Jurkat, Clone E6-1 (cell line): ENCODE data around the gene CUZD1. TPM values are rescaled to one million over a fixed set of nuclear protein-coding genes. Genes with fewer than 3 reads are reported as not detected.
"Not testable (repeated sequence)": the region's sequence is repeated elsewhere in the genome, so short reads cannot be mapped to it uniquely, and the experiment has no call there.

Experiments
- DNase-seq: peaks from one replicate; pipeline ENCODE4 v3.0.0-alpha.2; 2011; ENCODE audit warnings: low read depth, low spot score
- H3K4me3 ChIP-seq: 2 replicates; pipeline ENCODE4 v1.5.1; 2011; ENCODE audit warnings: mild to moderate bottlenecking, low read length, control low read depth, moderate library complexity
- polyA plus RNA-seq: library from polyadenylated mRNA; unstranded; fragments of >200 nt; gene quantifications from one replicate; pipeline ENCODE4 v1.2.1, GENCODE V29; 2012; ENCODE audit warnings: missing spikeins; ENCODE audit not compliant: insufficient read length, insufficient read depth

The CUZD1 gene, protein sequence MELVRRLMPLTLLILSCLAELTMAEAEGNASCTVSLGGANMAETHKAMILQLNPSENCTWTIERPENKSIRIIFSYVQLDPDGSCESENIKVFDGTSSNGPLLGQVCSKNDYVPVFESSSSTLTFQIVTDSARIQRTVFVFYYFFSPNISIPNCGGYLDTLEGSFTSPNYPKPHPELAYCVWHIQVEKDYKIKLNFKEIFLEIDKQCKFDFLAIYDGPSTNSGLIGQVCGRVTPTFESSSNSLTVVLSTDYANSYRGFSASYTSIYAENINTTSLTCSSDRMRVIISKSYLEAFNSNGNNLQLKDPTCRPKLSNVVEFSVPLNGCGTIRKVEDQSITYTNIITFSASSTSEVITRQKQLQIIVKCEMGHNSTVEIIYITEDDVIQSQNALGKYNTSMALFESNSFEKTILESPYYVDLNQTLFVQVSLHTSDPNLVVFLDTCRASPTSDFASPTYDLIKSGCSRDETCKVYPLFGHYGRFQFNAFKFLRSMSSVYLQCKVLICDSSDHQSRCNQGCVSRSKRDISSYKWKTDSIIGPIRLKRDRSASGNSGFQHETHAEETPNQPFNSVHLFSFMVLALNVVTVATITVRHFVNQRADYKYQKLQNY
- 1.5 TPM for polyA plus RNA-seq

- no peak within 1 kb of the TSS for H3K4me3 ChIP-seq
- DNase-seq = no peak
These were observed at the start of gene CUZD1 for GRCh38 chr10:122845783-122846332. Gene CUZD1 (minus strand): TSS chr10:122845857. CDS start chr10:122845843, 14 bp downstream.

DNA sequence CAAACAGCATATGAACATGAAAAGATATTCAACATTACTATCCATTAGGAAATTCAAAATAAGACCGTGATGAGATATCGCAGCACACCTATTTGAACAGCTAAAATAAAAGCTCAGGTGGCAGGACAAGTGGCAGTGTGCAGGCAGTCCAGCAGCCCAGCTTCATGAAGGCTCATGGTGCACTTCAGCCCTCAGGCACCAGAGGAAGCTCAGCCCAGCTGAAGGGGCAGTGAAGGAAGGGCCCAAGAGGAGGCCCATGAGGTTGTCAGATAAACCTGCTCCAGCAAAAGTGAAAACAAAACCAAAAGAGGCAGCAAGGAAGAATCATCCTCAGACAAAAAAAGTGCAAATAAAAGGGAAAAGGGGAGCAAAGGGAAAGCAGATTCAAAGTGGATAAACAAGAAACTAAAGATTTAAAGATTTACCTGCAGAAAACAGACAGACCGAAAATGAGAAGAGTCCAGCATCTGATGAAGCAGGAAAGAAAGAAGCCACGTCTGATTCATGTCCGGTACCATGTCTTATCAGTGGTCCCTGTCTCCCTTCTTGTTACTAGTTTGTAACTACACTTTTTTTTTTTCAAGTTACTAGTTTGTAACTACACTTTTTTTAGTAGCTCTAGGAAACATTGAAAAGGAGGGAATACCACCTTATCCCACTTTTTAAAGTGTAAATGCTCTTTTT, 48.7 kb upstream of the CUZD1 start:
- H3K4me3 ChIP-seq = no peak overlapping the region
- DNase-seq = no peak

- H3K4me3 ChIP-seq = no peak overlapping the region
These were observed 38.5 kb upstream of the CUZD1 start for GRCh38 chr10:122884166-122884565.

GRCh38 chr10:122882766-122883165, 37.1 kb upstream of the CUZD1 start:
- no peak for DNase-seq
- H3K4me3 ChIP-seq = no peak overlapping the region

More at GRCh38 chr10:122884166-122884565, 38.5 kb upstream of the CUZD1 start:
- no peak for DNase-seq

GRCh38 chr10:122879339-122880273, 33.9 kb upstream of the CUZD1 start, which contains the start of gene FAM24B:
Gene FAM24B (minus strand): TSS chr10:122879581. CDS start chr10:122850515, 29,066 bp downstream.
- peak; percentile 97 for DNase-seq
- peak within 1 kb of the TSS; percentile 91 for H3K4me3 ChIP-seq

DNA sequence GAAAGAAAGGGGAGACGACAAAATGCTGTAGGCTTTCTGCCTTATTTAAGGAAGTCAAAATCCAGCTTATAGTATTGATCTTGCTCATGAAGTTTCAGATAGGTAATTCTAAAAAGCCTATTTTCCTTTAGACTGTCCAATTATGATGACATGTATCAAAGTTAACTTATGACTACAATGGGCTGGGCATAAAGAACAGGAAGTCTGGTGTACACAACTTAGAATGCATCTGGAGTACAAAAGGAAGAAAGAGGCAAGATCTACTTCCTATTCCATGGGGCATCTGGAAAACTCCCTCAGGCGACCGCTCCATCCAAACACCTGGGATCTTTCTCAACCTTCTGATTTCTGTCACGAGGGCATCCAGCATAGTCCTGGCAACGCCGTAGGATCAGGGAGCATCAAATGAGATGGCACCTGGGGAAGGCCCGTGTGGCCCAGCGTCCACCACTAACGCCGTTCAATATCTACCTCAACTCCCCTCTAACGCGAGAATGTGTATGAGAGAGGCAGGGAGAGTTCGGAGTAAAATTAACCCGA, 33.2 kb upstream of the CUZD1 start:
- DNase-seq = peak; percentile 32

DNA sequence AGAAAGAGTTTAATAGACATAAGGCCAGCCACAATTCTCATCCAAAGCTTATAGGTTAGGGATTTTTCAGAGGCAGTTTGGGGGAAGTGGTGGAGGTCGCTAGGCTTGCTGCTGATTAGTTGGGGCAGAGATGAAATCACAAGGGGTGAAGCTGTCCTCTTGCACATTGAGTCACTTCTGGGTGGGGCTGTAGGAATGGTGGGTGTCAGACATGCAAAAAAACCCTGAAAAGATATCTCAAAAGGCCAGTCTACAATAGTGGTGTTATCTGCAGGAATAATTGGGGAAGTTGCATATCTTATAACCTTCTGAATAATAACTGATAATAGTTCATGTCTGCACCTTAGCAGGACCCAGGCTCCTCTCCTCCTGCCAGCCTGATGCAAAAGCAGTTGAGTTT, 31.6 kb upstream of the CUZD1 start:
- no peak overlapping the region for H3K4me3 ChIP-seq
- no peak for DNase-seq

More for the DNA sequence above, 33.2 kb upstream of the CUZD1 start:
- H3K4me3 ChIP-seq = peak overlapping the region; percentile 91

GRCh38 chr10:122876467-122876855, 30.8 kb upstream of the CUZD1 start:
- no peak overlapping the region for H3K4me3 ChIP-seq

DNA sequence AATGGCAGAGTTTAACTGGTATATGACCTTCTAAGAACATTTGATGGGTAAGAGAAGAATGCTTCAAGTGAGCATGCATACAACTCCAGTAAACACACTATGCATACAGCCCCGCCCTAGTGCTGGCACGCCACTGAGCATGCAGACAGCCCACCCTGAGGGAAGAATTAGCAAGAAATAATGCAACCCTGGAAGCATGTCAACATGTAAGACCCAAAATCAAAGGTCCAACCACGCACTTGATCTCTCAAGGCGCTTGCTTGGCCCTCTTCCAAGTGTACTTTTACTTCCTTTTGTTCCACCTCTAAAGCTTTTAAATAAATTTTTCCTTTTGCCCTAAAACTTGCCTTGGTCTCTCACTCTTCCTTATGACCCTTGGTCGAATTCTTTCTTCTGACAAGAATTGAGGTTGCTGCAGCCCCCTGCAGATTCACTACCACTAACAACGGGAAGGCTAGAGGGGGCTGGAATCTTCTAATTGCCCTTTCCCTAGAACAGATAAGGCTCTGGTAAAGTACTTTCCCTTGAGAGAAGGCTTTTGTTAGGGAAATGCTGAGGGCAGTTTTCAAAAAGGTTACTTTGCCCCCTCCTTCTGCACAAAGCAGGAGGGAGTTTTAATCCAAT, 30.3 kb upstream of the CUZD1 start:
- no peak overlapping the region for H3K4me3 ChIP-seq
- DNase-seq = no peak

More at GRCh38 chr10:122876467-122876855, 30.8 kb upstream of the CUZD1 start:
- DNase-seq = no peak

DNA sequence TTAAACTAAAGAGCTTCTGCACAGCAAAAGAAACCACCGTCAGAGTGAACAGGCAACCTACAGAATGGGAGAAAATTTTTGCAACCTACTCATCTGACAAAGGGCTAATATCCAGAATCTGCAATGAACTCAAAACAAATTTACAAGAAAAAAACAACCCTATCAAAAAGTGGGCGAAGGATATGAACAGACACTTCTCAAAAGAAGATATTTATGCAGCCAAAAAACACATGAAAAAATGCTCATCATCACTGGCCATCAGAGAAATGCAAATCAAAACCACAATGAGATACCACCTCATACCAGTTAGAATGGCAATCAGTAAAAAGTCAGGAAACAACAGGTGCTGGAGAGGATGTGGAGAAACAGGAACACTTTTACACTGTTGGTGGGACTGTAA, 26.3 kb upstream of the CUZD1 start:
- DNase-seq, H3K4me3 ChIP-seq: not testable (repeated sequence)

DNA sequence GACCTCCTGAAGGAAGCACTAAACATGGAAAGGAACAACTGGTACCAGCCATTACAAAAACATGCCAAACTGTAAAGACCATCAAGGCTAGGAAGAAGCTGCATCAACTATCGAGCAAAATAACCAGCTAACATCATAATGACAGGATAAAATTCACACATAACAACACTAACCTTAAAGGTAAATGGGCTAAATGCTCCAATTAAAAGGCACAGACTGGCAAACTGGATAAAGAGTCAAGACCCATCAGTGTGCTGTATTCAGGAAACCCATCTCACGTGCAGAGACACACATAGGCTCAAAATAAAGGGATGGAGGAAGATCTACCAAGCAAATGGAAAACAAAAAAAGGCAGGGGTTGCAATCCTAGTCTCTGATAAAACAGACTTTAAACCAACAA, 23.1 kb upstream of the CUZD1 start:
- DNase-seq = not testable (repeated sequence)

DNA sequence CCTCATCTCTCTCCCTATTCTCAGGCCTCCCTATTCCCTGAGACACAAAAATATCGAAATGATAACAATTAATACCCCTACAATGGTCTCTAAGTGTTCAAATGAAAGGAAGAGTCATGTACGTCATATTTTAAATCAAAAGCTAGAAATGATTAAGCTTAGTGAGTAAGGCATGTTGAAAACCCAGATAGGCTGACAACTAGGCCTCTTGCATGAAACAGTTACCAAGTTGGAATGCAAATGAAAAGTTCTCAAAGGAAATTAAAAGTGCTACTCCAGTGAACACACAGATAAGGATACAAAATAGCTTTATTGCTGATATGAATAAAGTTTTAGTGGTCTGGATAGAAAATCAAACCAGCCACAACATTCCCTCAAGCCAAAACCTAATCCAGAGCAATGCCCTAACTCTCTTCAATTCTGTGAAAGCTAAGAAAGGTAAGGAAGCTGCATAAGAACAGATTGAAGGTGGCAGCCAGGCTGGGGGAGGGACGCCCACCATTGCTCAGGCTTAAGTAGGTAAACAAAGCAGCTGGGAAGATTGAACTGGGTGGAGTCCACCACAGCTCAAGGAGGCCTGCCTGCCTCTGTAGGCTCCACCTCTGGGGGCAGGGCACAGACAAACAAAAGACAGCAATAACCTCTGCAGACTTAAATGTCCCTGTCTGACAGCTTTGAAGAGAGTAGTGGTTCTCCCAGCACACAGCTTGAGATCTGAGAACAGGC, 21.3 kb upstream of the CUZD1 start:
- not testable (repeated sequence) for H3K4me3 ChIP-seq, DNase-seq

More for the DNA sequence above, 23.1 kb upstream of the CUZD1 start:
- H3K4me3 ChIP-seq = not testable (repeated sequence)

GRCh38 chr10:122864901-122865300, 19.2 kb upstream of the CUZD1 start:
- H3K4me3 ChIP-seq = no peak overlapping the region
- no peak for DNase-seq

GRCh38 chr10:122864194-122864592, 18.5 kb upstream of the CUZD1 start:
- DNase-seq = no peak
- no peak overlapping the region for H3K4me3 ChIP-seq

DNA sequence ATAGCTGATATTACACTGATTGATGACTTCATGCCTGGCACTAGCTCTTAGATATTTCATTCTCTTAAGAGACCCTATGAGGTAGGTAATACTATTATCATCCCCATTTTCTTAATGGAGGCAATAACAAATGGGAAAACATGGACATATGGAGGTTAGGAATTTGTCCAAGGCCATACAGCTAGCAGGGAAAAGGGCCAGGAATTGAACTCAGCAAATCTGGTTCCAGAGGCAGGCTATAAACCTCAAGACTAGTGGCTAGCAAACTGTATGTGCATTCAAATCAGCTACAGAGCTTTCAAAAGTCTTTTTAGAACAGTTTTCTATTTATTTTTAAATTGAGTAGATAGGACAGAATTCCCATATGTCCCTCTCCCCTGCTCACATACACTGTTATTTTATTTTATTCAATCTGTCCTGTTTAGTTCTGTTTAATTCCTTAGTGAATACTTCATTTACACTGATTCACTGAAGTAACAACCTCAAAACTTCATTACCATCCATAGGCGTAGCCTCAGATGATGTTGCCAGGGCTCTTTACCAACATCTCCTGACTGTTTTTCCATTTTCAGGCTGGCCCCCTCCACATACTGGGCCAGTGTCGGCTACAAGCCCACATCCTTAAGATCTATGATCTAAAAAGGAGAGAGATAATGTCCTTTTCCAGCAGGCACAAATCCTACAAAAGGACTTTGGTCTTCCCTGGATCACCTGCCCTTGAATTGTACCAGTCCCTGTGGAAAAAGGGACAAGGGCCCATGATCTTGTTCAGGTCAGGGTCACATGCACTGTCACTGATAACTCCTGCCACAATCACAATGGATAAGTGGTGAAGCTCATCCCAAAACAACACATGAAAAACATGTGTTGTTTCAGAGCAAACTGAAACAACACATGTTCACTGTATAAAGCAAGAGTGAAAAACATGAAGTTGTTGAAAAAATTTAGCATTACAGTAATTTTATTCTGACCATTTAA, 17.8 kb upstream of the CUZD1 start:
- DNase-seq = no peak
- H3K4me3 ChIP-seq = no peak overlapping the region

GRCh38 chr10:122861711-122862161, 16.1 kb upstream of the CUZD1 start:
- no peak for DNase-seq
- H3K4me3 ChIP-seq = no peak overlapping the region
